Cardiac septum (tissue), 1 donor: ENCODE data around the gene CHTF18. TPM values are rescaled to one million over a fixed set of nuclear protein-coding genes. Genes with fewer than 3 reads are reported as not detected.

Experiments
- DNase-seq: peaks from one replicate; pipeline ENCODE4 v3.0.0-alpha.2; 2020; ENCODE audit warnings: low spot score
- intact Hi-C: fragments of 100-400 bp; cut with DNase I; formaldehyde crosslinking; loops from one replicate; pipeline ENCODE4 v1.14.0; 2022
- total RNA-seq: library from RNA; stranded (reverse); fragmentation: NEBNext Ultra II Directional; extraction: Animal tissue kit (Norgen Biotek cat#: 25700); gene quantifications from one replicate; pipeline ENCODE4 v1.2.1, GENCODE V29; 2021
- donor health status: DM: no; HTN: no; CAD: no.

CHTF18 gene
- total RNA-seq, 1 donor from 2014 or later, result 7.1 TPM

- intact Hi-C loops, result loop anchor here (5.0 kb wide), 2 partner anchors 45 to 210 kb away; partner anchors contain the start of gene CIAO3
- no peak for DNase-seq
Observed at GRCh38 chr16:787321-787966, 976 bp upstream of the CHTF18 start.

GRCh38 chr16:787978-788398 is 432 bp upstream of the CHTF18 start, which contains the start of gene RPUSD1:
Gene RPUSD1, minus strand, starts transcription at chr16:788381. Its CDS starts 644 bp downstream, at chr16:787737.
- intact Hi-C loops, result loop anchor here (5.0 kb wide), 2 partner anchors 46 to 211 kb away; partner anchors contain the start of gene CIAO3

GRCh38 chr16:789191-789850 is 901 bp downstream of the CHTF18 start:
- no peak for DNase-seq
- intact Hi-C loops, result loop anchor here (5.0 kb wide), 2 partner anchors 47 to 212 kb away; partner anchors contain the start of gene CIAO3

More at GRCh38 chr16:787978-788398, 432 bp upstream of the CHTF18 start, which contains the start of gene RPUSD1:
- no peak for DNase-seq

GRCh38 chr16:790086-790485 is 1.7 kb downstream of the CHTF18 start:
- intact Hi-C loops, result no loop called here
- DNase-seq, result no peak

- intact Hi-C loops, result no loop called here
- no peak for DNase-seq
Observed at GRCh38 chr16:791131-791530, 2.7 kb downstream of the CHTF18 start.

GRCh38 chr16:792221-792995 is 4.0 kb downstream of the CHTF18 start:
- intact Hi-C loops, result no loop called here

GRCh38 chr16:793414-793813 is 5.0 kb downstream of the CHTF18 start:
- DNase-seq, result no peak
- intact Hi-C loops, result no loop called here

More at GRCh38 chr16:792221-792995, 4.0 kb downstream of the CHTF18 start:
- no peak for DNase-seq

- intact Hi-C loops, result no loop called here
- no peak for DNase-seq
Observed at GRCh38 chr16:794091-794822, 5.8 kb downstream of the CHTF18 start.

- no peak for DNase-seq
- intact Hi-C loops, result no loop called here
Observed at GRCh38 chr16:794853-795466, 6.5 kb downstream of the CHTF18 start.

- intact Hi-C loops, result no loop called here
- no peak for DNase-seq
Observed at GRCh38 chr16:795580-796229, 7.3 kb downstream of the CHTF18 start.

- intact Hi-C loops, result no loop called here
- no peak for DNase-seq
Observed at GRCh38 chr16:796296-797119, 8.1 kb downstream of the CHTF18 start.

- intact Hi-C loops, result no loop called here
- DNase-seq, result no peak
Observed at GRCh38 chr16:797120-797420, 8.7 kb downstream of the CHTF18 start.

- no peak for DNase-seq
- intact Hi-C loops, result no loop called here
Observed at GRCh38 chr16:797686-798085, 9.3 kb downstream of the CHTF18 start.

- no peak for DNase-seq
- intact Hi-C loops, result no loop called here
Observed at GRCh38 chr16:798666-799065, 10.2 kb downstream of the CHTF18 start.

GRCh38 chr16:799111-799947 is 10.9 kb downstream of the CHTF18 start:
- no peak for DNase-seq

GRCh38 chr16:799948-800833 is 11.8 kb downstream of the CHTF18 start, which contains the start of gene GNG13:
Gene GNG13, minus strand, starts transcription at chr16:800734. Its CDS starts 1,657 bp downstream, at chr16:799077.
- intact Hi-C loops, result no loop called here
- no peak for DNase-seq

More at GRCh38 chr16:799111-799947, 10.9 kb downstream of the CHTF18 start:
- intact Hi-C loops, result no loop called here
